ENCODE data around the gene PLP2.

GRCh38 chrX:49164589-49165360 is 6.9 kb upstream of the PLP2 start:
- TF ChIP-seq CTCF (IDR thresholded peaks at IDR 0.05) (no peak), POLR2A (IDR thresholded peaks at IDR 0.05) (no peak)

Data from right lobe of liver (tissue), 4 donors.